Measurements from ENCODE around the gene SETD6.

SETD6 gene

GRCh38 chr16:58471209-58471975, 43.9 kb upstream of the SETD6 start:
- H3K4me1 ChIP-seq (ENCODE audit: control insufficient read depth, insufficient read depth, low read length): no peaks in the 10 kb centered on the region
- CTCF ChIA-PET: interaction anchor here (0.5 to 2.3 kb wide), 8 partner anchors 7 to 521 kb away, joined by 3 to 9 read pairs (median 4); no protein-coding TSS in a partner anchor
- POLR2A ChIA-PET: interaction anchor here (0.6 kb wide), 1 partner anchor 1809 kb away, joined by 3 read pairs; no protein-coding TSS in a partner anchor
- H3K36me3 ChIP-seq (ENCODE audit: control insufficient read depth in 2 of 2, insufficient read depth in 1 of 2, low read length in 2 of 2): no peaks in the 10 kb centered on the region
- TF ChIP-seq ZEB2 (tag by site-specific recombination; IDR thresholded peaks at IDR 0.05) (no peak), ZNF426 (tag by site-specific recombination; IDR thresholded peaks at IDR 0.05) (no peak), ZIC2 (tag by site-specific recombination; IDR thresholded peaks at IDR 0.05) (peak; percentile 90), TRIM28 (IDR thresholded peaks at IDR 0.05; ENCODE audit: borderline replicate concordance, low read length) (peak; percentile 40; the same call in 1 of the 2 replicates), ZFP3 (tag by site-specific recombination; IDR thresholded peaks at IDR 0.05; ENCODE audit: low read depth) (no peak), ZNF16 (tag by site-specific recombination; IDR thresholded peaks at IDR 0.05; ENCODE audit: low read depth) (no peak), IKZF3 (tag by site-specific recombination; IDR thresholded peaks at IDR 0.05) (no peak), ZBTB17 (tag by site-specific recombination; IDR thresholded peaks at IDR 0.05) (0 out of 2 replicates have a peak, but pooled peaks have one; percentile 20), ZNF600 (tag by site-specific recombination; IDR thresholded peaks at IDR 0.05) (peak; percentile 71), ZNF121 (tag by site-specific recombination; IDR thresholded peaks at IDR 0.05) (no peak), SCRT1 (tag by site-specific recombination; IDR thresholded peaks at IDR 0.05; ENCODE audit: borderline replicate concordance) (peak; percentile 85; the same call in 1 of the 2 replicates), SCRT2 (tag by site-specific recombination; IDR thresholded peaks at IDR 0.05) (peak; percentile 89)
- TF ChIP-seq, protein P1, sequence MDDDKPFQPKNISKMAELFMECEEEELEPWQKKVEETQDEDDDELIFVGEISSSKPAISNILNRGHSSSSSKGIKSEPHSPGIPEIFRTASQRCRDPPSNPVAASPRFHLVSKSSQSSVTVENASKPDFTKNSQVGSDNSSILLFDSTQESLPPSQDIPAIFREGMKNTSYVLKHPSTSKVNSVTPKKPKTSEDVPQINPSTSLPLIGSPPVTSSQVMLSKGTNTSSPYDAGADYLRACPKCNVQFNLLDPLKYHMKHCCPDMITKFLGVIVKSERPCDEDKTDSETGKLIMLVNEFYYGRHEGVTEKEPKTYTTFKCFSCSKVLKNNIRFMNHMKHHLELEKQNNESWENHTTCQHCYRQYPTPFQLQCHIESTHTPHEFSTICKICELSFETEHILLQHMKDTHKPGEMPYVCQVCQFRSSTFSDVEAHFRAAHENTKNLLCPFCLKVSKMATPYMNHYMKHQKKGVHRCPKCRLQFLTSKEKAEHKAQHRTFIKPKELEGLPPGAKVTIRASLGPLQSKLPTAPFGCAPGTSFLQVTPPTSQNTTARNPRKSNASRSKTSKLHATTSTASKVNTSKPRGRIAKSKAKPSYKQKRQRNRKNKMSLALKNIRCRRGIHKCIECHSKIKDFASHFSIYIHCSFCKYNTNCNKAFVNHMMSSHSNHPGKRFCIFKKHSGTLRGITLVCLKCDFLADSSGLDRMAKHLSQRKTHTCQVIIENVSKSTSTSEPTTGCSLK (tag by site-specific recombination; IDR thresholded peaks at IDR 0.05): no peak
- no peak overlapping the region for H3K4me3 ChIP-seq (ENCODE audit: low read depth, low read length)
- no peaks in the 10 kb centered on the region for H3K9me3 ChIP-seq (ENCODE audit: control insufficient read depth, insufficient read depth, low read depth, low read length)
- H3K27ac ChIP-seq (ENCODE audit: extremely low read depth, low read depth, low read length): no peak overlapping the region

DNA sequence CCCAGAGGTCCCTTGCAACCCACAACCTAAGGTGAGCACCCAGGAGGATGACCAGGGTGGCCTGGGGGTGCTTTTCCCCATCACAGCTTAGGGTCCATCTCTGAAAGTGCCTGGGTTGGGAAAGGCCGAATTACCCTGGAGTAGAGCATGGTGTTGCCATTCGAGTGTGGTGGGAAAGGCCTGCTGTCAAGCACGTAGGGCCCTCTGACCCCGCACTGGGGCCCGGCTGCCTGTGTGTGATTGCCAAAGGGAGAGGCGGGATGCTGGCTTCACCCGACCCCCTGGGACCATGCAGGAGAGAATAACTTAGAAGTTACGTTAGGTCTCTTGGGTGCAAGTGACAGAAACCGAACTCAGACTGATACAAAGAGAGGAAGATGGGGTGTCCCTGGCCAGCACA, 43.1 kb upstream of the SETD6 start:
- Histone ChIP-seq H3K36me3 (ENCODE audit: control insufficient read depth in 2 of 2, insufficient read depth in 1 of 2, low read length in 2 of 2) (no peaks in the 10 kb centered on the region), H3K27ac (ENCODE audit: extremely low read depth, low read depth, low read length) (no peak overlapping the region), H3K4me1 (ENCODE audit: control insufficient read depth, insufficient read depth, low read length) (no peaks in the 10 kb centered on the region), H3K4me3 (ENCODE audit: low read depth, low read length) (no peak overlapping the region), H3K9me3 (ENCODE audit: control insufficient read depth, insufficient read depth, low read depth, low read length) (no peaks in the 10 kb centered on the region)
- ChIA-PET CTCF (interaction anchor here (0.6 to 2.3 kb wide), 4 partner anchors 15 to 522 kb away, joined by 3 to 9 read pairs (median 6); no protein-coding TSS in a partner anchor), POLR2A (no interaction called here)
- no peak for TF ChIP-seq ZNF555 (tag by site-specific recombination; conservative IDR thresholded peaks at IDR 0.05)
- TF ChIP-seq SP3 (tag by site-specific recombination; IDR thresholded peaks at IDR 0.05): no peak
- TF ChIP-seq ZNF785 (tag by site-specific recombination; IDR thresholded peaks at IDR 0.05): no peak
- TF ChIP-seq KLF17 (tag by site-specific recombination; IDR thresholded peaks at IDR 0.05): no peak
- TF ChIP-seq, protein P2, sequence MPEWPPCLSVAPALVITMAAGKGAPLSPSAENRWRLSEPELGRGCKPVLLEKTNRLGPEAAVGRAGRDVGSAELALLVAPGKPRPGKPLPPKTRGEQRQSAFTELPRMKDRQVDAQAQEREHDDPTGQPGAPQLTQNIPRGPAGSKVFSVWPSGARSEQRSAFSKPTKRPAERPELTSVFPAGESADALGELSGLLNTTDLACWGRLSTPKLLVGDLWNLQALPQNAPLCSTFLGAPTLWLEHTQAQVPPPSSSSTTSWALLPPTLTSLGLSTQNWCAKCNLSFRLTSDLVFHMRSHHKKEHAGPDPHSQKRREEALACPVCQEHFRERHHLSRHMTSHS (tag by site-specific recombination; IDR thresholded peaks at IDR 0.05): no peak
- no peak for TF ChIP-seq ZNF114 (tag by site-specific recombination; IDR thresholded peaks at IDR 0.05)
- TF ChIP-seq ZNF560 (tag by site-specific recombination; IDR thresholded peaks at IDR 0.05; ENCODE audit: borderline replicate concordance): no peak
- TF ChIP-seq BCL6B (tag by site-specific recombination; IDR thresholded peaks at IDR 0.05): no peak
